Stimulated activated CD8-positive, alpha-beta memory T cell treated with anti-CD3 and anti-CD28 coated beads, Interleukin-15, amount 100 ng/mL, for 48 hours (primary cell): ENCODE results near the gene MYO1D.
"Not testable (repeated sequence)": the region's sequence is repeated elsewhere in the genome, so short reads cannot be mapped to it uniquely, and the experiment has no call there.

Source experiments
- DNase-seq, 2 donors: peaks; one replicate each; pipeline ENCODE4 v3.0.0-alpha.2; 2020; ENCODE audit warnings: low read depth in 2 of 2

Gene MYO1D

DNA sequence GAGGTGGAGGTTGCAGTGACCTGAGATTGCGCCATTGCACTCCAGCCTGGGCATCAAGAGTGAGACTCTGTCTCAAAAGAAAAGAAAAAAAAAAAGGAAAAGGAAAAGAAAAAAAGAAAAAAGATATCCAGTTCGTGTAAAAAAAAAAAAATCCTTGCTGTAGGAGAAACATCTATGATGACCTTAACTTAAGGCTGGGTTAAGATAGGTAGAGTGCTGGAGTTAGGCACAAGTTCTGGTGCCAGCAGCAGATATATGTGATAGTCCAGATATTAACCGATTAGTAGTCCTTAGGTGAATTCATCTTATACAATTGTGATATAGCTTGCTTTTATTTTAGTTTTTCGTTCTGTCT lies 415.4 kb downstream of the MYO1D start:
- no peak for DNase-seq

DNA sequence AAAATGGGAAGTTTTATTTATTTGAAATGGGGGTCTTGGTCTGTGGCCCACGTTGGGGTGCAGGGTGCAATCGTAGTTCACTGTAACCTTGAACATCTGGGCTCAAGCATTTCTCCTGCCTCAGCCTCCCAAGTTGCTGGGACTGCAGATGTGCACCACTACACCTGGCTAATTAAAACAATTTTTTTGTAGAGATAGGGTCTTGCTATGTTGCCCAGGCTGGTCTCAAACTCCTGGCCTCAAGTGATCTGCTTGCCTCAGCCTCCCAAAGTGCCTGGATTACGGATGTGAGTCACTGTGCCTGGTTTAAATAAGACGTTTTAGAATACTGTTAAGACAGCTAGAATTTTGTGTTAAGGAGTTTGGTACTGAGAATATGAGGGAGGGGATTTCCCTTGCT lies 416.9 kb downstream of the MYO1D start:
- DNase-seq, result no peak

DNA sequence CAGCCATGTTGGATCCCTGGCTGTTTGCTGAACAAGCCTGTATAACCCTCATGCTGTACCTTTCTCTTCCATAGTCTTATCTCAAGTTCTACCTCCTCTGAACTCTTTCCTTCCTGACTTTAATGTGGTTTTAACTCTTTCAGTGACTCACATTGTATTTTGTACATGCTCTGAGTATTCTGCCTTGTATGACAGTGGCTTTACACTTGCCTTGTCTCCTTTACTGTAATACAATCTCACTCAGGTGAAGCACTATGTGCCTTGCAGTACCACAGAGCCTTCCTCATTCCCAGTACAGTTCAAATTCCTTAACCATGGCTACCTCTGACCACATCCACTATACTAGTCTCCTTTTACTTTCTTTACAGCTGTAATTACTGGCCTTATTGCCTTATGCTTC lies 418.6 kb downstream of the MYO1D start:
- DNase-seq, result no peak

DNA sequence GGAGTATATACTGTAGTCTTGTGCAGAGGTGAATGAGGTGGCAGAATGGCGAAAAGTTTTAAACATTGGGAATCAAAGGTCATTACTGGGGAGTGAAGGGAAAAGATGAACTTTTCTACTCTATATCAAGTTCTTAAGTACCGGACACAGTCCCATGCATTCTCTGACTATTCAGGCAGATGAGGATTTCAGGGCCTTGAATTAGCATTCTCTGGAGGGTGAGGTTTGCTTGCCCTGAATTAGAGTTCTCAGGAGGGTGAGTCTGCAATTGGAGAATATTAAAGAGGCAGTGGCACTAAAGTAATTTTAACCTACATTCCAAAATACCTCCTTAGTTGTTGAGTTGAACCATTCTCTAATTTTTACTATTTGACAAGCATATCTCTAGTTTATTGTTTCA lies 423.6 kb downstream of the MYO1D start:
- no peak for DNase-seq

DNA sequence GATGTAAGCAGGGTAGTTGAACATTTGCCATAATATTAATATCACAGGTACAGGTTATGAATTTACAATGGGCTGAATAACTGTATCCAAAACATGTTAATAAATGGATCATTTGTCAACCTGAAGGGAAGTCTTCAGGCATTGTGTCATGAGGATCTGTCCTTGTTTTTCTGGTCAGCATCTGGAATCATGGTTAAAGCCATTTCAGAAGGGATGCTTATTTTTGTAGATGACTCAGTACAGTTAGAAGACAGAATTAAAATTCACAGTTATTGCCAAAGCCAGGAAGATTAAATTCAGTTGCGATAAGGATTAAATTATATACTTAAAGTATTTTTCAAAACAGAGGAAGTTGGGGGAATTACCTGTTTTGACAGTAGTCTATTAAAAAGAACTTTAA lies 424.6 kb downstream of the MYO1D start:
- DNase-seq, result no peak

DNA sequence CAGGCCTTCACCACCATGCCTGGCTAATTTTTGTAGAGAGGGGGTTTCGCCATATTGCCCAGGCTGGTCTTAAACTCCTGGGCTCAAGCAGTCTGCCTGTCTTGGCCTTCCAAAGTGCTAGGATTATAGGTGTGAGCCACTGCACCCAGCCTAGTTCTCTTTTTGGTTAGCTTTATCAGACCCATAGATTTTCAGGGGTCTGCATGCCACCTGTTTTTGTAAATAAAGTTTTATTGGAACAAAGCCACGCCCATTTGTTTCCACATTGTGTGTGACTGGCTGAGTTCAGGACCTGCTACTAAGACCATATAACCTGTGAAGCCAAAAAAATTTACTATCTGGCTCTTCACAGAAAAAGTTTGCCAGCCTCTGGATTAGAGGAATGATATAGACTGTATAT lies 425.0 kb downstream of the MYO1D start:
- no peak for DNase-seq

DNA sequence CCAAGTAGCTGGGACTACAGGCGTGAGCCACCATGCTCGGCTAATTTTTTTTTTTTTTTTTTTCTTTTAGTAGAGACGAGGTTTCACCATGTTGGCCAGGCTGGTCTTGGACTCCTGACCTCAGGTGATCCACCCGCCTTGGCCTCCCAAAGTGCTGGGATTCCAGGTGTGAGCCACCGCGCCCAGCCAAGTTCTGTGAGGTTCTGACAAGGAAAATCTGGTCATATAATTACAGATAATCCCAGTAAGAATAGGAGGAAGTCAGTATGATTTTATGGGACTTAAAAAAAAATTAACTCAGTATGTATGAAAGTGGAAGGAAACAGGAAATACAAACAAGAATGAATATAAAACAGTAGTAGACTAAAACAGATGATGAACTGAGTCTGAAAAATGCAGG lies 426.5 kb downstream of the MYO1D start:
- not testable (repeated sequence) for DNase-seq

DNA sequence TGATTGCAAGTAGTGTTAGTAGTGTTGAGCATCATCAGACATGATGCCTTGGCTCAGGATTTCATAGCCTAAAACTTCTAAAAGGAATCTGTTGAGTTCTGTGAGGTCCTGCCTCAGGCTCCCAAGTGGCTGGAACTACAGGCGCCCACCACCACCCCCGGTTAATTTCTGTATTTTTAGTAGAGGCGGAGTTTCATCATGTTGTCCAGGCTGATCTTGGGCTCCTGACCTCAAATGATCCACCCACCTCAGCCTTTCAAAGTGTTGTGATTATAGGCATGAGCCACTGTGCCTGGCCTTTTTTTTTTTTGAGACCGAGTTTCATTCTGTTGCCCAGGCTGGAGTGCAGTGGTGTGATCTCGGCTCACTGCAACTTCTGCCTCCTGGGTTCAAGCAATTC lies 427.0 kb downstream of the MYO1D start:
- DNase-seq, result no peak

DNA sequence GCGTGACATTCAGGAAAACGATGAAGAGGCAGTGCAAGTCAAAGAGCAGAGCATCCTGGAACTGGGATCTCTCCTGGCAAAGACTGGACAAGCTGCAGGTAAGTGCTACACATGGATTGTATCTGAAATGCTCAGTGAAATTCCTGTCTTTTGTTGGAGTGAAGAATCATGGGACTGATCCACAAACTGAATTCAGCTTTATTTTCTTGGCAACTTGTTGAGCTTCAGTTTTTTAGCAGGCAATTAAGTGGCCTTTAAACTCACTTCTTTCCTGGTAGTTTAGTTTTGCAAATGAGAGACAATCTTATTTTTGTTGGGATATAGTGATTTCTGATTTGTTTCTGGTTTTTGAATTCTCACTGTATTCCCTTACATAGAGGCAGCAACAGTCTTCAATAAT lies 430.0 kb downstream of the MYO1D start:
- no peak for DNase-seq

DNA sequence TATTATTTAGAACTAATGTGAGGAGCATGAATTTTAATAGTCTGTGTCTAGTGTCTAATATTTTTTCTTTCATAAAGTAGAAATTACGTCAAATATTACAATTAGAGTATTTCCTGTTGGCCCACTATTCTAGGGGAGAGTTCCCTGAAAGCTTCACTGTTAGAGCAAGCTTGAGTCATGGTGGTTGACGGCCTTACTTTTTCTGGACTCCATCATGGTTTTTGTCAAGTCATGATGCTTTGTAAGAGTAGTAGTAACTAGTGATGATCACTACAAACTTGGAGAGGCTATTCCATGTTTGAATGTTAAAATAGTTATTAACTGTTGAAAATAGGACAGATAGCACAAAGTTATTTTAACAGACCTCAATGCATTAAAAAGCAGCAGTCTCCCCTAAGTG lies 431.0 kb downstream of the MYO1D start:
- no peak for DNase-seq

DNA sequence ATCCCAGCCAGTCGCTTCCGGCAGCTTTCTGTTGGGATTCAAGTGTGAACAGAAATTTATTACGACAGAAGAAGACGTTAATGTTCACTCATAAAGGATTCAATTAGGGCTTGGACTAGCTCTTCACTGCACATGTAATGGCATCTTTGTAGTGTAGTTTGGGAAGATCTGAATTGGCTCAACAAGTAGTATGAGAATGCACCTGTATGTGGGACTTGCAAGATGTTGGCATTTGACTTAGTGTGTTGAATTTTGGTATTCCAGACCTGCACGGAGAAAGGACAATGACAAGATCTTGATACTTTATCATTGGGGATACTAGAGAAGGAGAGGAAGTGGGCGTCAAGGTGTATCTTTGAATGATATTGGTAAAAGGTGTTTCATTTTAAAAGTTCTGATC lies 431.4 kb downstream of the MYO1D start:
- DNase-seq, result no peak

DNA sequence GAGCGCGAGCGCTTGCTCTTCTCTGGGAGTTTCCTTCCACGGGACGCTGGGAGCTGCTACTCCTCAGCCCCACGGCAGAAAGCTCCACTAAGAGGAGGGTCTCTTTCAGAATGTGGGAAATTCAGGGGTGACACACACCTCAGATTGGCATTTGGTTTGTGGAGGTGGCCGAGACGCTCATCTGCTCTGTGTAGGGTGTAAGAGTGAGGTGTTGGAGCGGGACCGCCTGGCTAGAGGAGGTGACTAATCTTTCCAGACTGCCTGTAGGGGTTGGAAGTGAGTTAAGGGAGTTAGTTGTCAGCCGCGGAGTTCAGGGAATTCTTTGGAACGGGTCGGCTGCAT lies 431.9 kb downstream of the MYO1D start:
- DNase-seq, result peak in 1 of 2 donors; percentile 23

DNA sequence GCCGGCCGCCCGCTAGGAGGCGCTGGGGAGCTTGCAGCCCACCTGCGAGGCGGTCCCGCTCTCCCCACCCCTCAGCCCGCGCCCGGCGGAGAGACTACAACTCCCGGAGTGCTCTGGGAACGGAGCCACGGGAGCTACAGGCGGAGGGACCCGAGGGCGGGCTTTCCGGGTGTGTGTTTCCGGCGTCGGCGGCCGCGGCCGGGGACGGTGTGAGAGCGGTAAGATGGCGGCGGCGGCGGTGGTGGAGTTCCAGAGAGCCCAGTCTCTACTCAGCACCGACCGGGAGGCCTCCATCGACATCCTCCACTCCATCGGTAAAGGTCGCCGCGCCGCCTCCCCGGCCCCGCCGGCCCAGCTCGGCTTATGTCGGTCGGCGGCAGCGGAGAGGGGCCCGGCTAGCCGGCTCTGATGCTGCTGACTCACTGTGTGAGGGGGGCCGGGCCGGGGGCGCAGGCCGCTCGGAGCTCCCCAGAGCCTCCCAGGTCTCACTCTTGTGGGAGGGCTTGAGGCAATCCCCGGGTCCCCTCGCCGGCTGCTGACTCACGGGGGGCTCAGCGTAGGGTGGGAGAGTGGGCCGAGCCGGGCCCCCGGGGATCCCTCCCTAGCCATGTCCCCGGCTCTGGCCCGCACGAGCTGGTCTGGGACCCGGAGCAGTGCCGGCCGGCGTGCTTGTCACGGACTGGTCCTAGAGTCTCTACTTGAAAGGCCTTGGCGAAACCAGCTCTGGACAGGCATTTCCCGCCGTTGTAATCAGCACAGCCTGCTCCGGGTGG lies 432.4 kb downstream of the MYO1D start, which contains the start of gene PSMD11:
PSMD11 (plus strand) TSS at position 210 of the 773 bp plus-strand sequence; CDS start at position 224, 14 bp downstream.
- peak; percentile 98 to 99 for DNase-seq

DNA sequence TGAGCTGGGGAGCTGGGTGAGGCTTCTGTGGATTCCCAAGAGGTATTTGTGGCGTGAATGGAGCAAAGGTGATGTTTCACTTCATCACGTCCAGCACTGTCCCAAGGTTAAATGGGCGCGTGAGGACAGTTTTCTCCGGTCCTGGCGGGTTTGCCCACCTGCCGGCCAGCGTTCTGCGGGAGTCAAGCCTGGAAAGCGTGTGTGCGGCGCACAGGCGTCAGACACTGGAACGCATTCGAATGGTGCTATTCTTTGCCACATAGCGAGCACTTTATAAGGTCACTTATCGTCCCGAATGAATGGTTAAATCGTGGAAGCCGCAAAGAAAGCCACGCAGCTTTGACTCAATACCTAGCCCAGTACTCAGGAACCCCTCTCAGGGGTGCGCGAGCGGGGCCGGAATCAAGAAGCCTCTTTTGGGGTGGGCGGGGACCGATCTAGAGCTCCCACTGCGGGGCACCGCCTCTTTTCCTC lies 433.1 kb downstream of the MYO1D start:
- DNase-seq, result no peak
